ENCODE measurements around the gene PEX1.

GRCh38 chr7:92462560-92462959, 65.8 kb downstream of the PEX1 start:
- TF ChIP-seq POLR2AphosphoS5 (IDR thresholded peaks at IDR 0.05; ENCODE audit: low read depth, low read length) = no peak
- TF ChIP-seq POLR2A (IDR thresholded peaks at IDR 0.05; ENCODE audit: low read depth, low read length) = no peak
- TF ChIP-seq TAF1 (IDR thresholded peaks at IDR 0.05; ENCODE audit: borderline replicate concordance, low read depth, low read length) = no peak
